ENCODE data around the gene ANKRD34A. TPM values are rescaled to one million over a fixed set of nuclear protein-coding genes. Genes with fewer than 3 reads are reported as not detected.

The ANKRD34A gene
- total and polyA plus RNA-seq, 2 of the 13 experiments (the other 11 are each of a cell fraction or from before 2014, with no cell fraction given): 0.05 to 0.07 TPM

- TF ChIP-seq DPF2 (CRISPR knock-in tag; IDR thresholded peaks at IDR 0.05; ENCODE audit: borderline replicate concordance, low read depth) (no peak), JARID2 (CRISPR knock-in tag; IDR thresholded peaks at IDR 0.05; ENCODE audit: insufficient replicate concordance) (no peak), MYNN (CRISPR knock-in tag; IDR thresholded peaks at IDR 0.05; ENCODE audit: low read depth) (no peak), KDM5B (CRISPR knock-in tag; IDR thresholded peaks at IDR 0.05; ENCODE audit: borderline replicate concordance) (peak; percentile 84), ZBTB49 (CRISPR knock-in tag; IDR thresholded peaks at IDR 0.05; ENCODE audit: borderline replicate concordance) (no peak), SRSF4 (IDR thresholded peaks at IDR 0.05; ENCODE audit: low read depth, low read length, poor library complexity, severe bottlenecking) (no peak), DNMT3B (CRISPR knock-in tag; conservative IDR thresholded peaks at IDR 0.05) (no peak), PLRG1 (conservative IDR thresholded peaks at IDR 0.05) (no peak), ZNF773 (CRISPR knock-in tag; IDR thresholded peaks at IDR 0.05; ENCODE audit: borderline replicate concordance) (no peak; the same call in 1 of the 2 replicates), NKX3-1 (CRISPR knock-in tag; IDR thresholded peaks at IDR 0.05) (no peak), IRF9 (CRISPR knock-in tag; IDR thresholded peaks at IDR 0.05; ENCODE audit: borderline replicate concordance) (no peak), LBX2 (CRISPR knock-in tag; IDR thresholded peaks at IDR 0.05; ENCODE audit: borderline replicate concordance) (no peak), MBD4 (IDR thresholded peaks at IDR 0.05; ENCODE audit: borderline replicate concordance, low read length) (no peak)
- TF ChIP-seq, protein P1, sequence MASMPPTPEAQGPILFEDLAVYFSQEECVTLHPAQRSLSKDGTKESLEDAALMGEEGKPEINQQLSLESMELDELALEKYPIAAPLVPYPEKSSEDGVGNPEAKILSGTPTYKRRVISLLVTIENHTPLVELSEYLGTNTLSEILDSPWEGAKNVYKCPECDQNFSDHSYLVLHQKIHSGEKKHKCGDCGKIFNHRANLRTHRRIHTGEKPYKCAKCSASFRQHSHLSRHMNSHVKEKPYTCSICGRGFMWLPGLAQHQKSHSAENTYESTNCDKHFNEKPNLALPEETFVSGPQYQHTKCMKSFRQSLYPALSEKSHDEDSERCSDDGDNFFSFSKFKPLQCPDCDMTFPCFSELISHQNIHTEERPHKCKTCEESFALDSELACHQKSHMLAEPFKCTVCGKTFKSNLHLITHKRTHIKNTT (CRISPR knock-in tag; IDR thresholded peaks at IDR 0.05): no peak
- TF ChIP-seq, protein P2, sequence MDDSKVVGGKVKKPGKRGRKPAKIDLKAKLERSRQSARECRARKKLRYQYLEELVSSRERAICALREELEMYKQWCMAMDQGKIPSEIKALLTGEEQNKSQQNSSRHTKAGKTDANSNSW (CRISPR knock-in tag; IDR thresholded peaks at IDR 0.05; ENCODE audit: borderline replicate concordance): no peak
- TF ChIP-seq, protein P3, sequence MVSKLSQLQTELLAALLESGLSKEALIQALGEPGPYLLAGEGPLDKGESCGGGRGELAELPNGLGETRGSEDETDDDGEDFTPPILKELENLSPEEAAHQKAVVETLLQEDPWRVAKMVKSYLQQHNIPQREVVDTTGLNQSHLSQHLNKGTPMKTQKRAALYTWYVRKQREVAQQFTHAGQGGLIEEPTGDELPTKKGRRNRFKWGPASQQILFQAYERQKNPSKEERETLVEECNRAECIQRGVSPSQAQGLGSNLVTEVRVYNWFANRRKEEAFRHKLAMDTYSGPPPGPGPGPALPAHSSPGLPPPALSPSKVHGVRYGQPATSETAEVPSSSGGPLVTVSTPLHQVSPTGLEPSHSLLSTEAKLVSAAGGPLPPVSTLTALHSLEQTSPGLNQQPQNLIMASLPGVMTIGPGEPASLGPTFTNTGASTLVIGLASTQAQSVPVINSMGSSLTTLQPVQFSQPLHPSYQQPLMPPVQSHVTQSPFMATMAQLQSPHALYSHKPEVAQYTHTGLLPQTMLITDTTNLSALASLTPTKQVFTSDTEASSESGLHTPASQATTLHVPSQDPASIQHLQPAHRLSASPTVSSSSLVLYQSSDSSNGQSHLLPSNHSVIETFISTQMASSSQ (IDR thresholded peaks at IDR 0.05; ENCODE audit: low read depth): no peak
- TF ChIP-seq, protein P3 (CRISPR knock-in tag; IDR thresholded peaks at IDR 0.05; ENCODE audit: borderline replicate concordance): no peak
- TF ChIP-seq, protein P4, sequence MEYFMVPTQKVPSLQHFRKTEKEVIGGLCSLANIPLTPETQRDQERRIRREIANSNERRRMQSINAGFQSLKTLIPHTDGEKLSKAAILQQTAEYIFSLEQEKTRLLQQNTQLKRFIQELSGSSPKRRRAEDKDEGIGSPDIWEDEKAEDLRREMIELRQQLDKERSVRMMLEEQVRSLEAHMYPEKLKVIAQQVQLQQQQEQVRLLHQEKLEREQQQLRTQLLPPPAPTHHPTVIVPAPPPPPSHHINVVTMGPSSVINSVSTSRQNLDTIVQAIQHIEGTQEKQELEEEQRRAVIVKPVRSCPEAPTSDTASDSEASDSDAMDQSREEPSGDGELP (IDR thresholded peaks at IDR 0.05; ENCODE audit: borderline replicate concordance, low read depth): no peak
These were observed 6.7 kb downstream of the ANKRD34A start, which contains the start of gene LIX1L (continued) for GRCh38 chr1:145957443-145958319.
